ENCODE results near the gene DRG2.
A peak's percentile ranks its signal among the peaks of the same experiment; 100 is the strongest.

The DRG2 gene

DNA sequence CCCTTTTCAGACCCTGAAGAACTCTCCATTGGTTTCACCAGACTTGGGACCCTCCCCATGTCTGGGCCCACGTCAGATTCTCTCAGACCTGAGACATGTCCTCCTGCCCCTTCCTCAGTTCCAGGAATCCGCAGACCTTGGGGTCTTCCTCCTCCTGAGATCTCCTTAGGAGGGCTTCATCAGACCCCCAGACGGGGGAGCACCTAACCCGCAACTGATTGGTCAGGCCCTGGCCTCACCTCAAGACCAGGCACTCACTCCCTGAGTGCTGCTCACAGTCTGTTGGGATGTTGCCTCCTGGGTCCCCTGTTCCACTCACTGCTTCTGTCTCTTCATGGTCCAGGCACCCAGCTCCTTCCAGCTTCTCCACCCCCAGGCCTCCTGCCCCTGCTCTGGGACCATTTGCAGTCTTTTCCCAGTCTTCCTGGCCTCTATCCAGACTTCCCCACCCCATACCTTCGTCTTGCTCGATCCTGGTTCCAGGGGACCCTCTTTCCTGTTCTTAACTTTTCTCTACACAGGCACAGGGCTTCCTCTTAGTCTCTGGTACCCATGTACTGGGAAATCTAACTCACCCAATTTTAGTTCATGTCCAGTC lies 47.4 kb upstream of the DRG2 start (continued):
- TF ChIP-seq ZSCAN16 (tag by site-specific recombination; IDR thresholded peaks at IDR 0.05) (no peak), FEZF1 (tag by site-specific recombination; IDR thresholded peaks at IDR 0.05) (no peak)

GRCh38 chr17:18041776-18042175 lies 46.0 kb upstream of the DRG2 start:
- ChIA-PET CTCF (interaction anchor here (0.6 to 1.1 kb wide), 3 partner anchors 24 to 122 kb away, joined by 3 to 5 read pairs (median 4); no protein-coding TSS in a partner anchor), POLR2A (no interaction called here)
- H3K36me3 ChIP-seq (ENCODE audit: control insufficient read depth in 2 of 2, insufficient read depth in 1 of 2, low read length in 2 of 2): peaks cover 19 to 27% of the 10 kb centered on the region in 2 experiments
- no peaks in the 10 kb centered on the region for H3K9me3 ChIP-seq (ENCODE audit: control insufficient read depth, insufficient read depth, low read depth, low read length)
- no peak overlapping the region for H3K4me3 ChIP-seq (ENCODE audit: low read depth, low read length)
- no peak overlapping the region for H3K27ac ChIP-seq (ENCODE audit: extremely low read depth, low read depth, low read length)
- TF ChIP-seq ZBTB17 (tag by site-specific recombination; IDR thresholded peaks at IDR 0.05): peak; percentile 35; the same call in 1 of the 2 replicates
- TF ChIP-seq ZNF138 (tag by site-specific recombination; IDR thresholded peaks at IDR 0.05; ENCODE audit: borderline replicate concordance): no peak
- H3K4me1 ChIP-seq (ENCODE audit: control insufficient read depth, insufficient read depth, low read length): peaks cover 25% of the 10 kb centered on the region

DNA sequence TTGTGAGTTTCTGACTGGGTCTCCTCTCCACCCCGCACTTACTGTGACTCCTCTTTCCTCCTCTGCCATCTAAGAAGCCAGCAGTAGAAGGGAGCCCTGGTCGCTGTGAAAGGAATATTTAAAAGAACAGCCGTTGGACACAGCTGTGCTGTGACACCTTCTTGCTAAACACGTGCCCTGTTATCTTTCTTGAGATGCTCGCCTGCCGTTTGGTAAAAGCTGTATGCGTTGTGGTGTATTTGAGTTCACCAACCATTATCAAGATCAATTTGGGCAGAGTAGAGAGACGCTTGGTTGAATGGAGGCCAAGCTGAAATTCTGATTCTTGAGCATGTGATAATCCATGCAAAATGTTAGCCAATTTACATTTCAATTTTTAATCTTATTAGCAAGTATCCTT lies 44.8 kb upstream of the DRG2 start:
- Histone ChIP-seq H3K4me1 (ENCODE audit: control insufficient read depth, insufficient read depth, low read length) (peaks cover 25% of the 10 kb centered on the region), H3K4me3 (ENCODE audit: low read depth, low read length) (no peak overlapping the region), H3K27ac (ENCODE audit: extremely low read depth, low read depth, low read length) (no peak overlapping the region), H3K36me3 (ENCODE audit: control insufficient read depth in 2 of 2, insufficient read depth in 1 of 2, low read length in 2 of 2) (peaks cover 30 to 38% of the 10 kb centered on the region in 2 experiments), H3K9me3 (ENCODE audit: control insufficient read depth, insufficient read depth, low read depth, low read length) (no peaks in the 10 kb centered on the region)
- TF ChIP-seq ZNF112 (tag by site-specific recombination; IDR thresholded peaks at IDR 0.05) (no peak), ZFP69B (tag by site-specific recombination; IDR thresholded peaks at IDR 0.05) (no peak), WT1 (tag by site-specific recombination; IDR thresholded peaks at IDR 0.05) (no peak), ZNF121 (tag by site-specific recombination; IDR thresholded peaks at IDR 0.05) (no peak), ZNF398 (tag by site-specific recombination; IDR thresholded peaks at IDR 0.05) (no peak), ZNF148 (tag by site-specific recombination; IDR thresholded peaks at IDR 0.05; ENCODE audit: borderline replicate concordance) (no peak), BCL11A (tag by site-specific recombination; IDR thresholded peaks at IDR 0.05; ENCODE audit: low read depth) (no peak), ZBTB7A (tag by site-specific recombination; IDR thresholded peaks at IDR 0.05; ENCODE audit: low read depth) (no peak)
- TF ChIP-seq, protein P1, sequence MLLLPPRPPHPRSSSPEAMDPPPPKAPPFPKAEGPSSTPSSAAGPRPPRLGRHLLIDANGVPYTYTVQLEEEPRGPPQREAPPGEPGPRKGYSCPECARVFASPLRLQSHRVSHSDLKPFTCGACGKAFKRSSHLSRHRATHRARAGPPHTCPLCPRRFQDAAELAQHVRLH (tag by site-specific recombination; IDR thresholded peaks at IDR 0.05): no peak
- POLR2A ChIA-PET: no interaction called here
- CTCF ChIA-PET: interaction anchor here (0.6 kb wide), 1 partner anchor 118 kb away, joined by 3 read pairs; no protein-coding TSS in a partner anchor

DNA sequence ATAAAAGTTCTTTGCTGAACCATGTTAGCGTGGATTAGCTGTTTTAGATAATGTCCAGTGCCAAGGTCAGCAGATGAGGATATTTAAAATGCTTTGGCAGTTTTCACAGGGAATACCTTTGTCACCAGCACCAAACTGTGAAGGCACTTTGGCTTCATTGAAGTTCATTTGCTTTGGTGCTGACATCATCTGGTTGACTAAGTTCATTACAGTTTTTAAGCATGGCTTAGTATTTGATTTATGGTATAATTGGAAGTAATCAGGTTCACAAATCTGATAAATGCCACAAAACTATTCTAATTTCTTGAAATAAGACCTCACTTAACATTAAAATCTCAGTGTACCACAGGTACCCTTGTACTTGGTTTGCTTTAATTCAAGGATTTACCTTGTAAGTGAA lies 44.3 kb upstream of the DRG2 start:
- Histone ChIP-seq H3K4me3 (ENCODE audit: low read depth, low read length) (no peak overlapping the region), H3K4me1 (ENCODE audit: control insufficient read depth, insufficient read depth, low read length) (peaks cover 25% of the 10 kb centered on the region), H3K9me3 (ENCODE audit: control insufficient read depth, insufficient read depth, low read depth, low read length) (no peaks in the 10 kb centered on the region), H3K27ac (ENCODE audit: extremely low read depth, low read depth, low read length) (no peak overlapping the region), H3K36me3 (ENCODE audit: control insufficient read depth in 2 of 2, insufficient read depth in 1 of 2, low read length in 2 of 2) (peaks cover 30 to 38% of the 10 kb centered on the region in 2 experiments)
- ChIA-PET CTCF (interaction anchor here (0.6 kb wide), 1 partner anchor 119 kb away, joined by 3 read pairs; no protein-coding TSS in a partner anchor), POLR2A (no interaction called here)
- TF ChIP-seq, protein P2, sequence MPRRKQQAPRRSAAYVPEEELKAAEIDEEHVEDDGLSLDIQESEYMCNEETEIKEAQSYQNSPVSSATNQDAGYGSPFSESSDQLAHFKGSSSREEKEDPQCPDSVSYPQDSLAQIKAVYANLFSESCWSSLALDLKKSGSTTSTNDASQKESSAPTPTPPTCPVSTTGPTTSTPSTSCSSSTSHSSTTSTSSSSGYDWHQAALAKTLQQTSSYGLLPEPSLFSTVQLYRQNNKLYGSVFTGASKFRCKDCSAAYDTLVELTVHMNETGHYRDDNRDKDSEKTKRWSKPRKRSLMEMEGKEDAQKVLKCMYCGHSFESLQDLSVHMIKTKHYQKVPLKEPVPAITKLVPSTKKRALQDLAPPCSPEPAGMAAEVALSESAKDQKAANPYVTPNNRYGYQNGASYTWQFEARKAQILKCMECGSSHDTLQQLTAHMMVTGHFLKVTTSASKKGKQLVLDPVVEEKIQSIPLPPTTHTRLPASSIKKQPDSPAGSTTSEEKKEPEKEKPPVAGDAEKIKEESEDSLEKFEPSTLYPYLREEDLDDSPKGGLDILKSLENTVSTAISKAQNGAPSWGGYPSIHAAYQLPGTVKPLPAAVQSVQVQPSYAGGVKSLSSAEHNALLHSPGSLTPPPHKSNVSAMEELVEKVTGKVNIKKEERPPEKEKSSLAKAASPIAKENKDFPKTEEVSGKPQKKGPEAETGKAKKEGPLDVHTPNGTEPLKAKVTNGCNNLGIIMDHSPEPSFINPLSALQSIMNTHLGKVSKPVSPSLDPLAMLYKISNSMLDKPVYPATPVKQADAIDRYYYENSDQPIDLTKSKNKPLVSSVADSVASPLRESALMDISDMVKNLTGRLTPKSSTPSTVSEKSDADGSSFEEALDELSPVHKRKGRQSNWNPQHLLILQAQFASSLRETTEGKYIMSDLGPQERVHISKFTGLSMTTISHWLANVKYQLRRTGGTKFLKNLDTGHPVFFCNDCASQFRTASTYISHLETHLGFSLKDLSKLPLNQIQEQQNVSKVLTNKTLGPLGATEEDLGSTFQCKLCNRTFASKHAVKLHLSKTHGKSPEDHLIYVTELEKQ (tag by site-specific recombination; IDR thresholded peaks at IDR 0.05; ENCODE audit: borderline replicate concordance): no peak
- TF ChIP-seq PRDM6 (tag by site-specific recombination; IDR thresholded peaks at IDR 0.05): peak; percentile 63
- TF ChIP-seq ZNF654 (tag by site-specific recombination; IDR thresholded peaks at IDR 0.05; ENCODE audit: low read depth): peak; percentile 44
- TF ChIP-seq, protein P3, sequence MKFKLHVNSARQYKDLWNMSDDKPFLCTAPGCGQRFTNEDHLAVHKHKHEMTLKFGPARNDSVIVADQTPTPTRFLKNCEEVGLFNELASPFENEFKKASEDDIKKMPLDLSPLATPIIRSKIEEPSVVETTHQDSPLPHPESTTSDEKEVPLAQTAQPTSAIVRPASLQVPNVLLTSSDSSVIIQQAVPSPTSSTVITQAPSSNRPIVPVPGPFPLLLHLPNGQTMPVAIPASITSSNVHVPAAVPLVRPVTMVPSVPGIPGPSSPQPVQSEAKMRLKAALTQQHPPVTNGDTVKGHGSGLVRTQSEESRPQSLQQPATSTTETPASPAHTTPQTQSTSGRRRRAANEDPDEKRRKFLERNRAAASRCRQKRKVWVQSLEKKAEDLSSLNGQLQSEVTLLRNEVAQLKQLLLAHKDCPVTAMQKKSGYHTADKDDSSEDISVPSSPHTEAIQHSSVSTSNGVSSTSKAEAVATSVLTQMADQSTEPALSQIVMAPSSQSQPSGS (tag by site-specific recombination; IDR thresholded peaks at IDR 0.05; ENCODE audit: low read depth): peak; percentile 52

Data from HEK293 (cell line).